ENCODE results near the gene BHLHE23.

Gene BHLHE23

DNA sequence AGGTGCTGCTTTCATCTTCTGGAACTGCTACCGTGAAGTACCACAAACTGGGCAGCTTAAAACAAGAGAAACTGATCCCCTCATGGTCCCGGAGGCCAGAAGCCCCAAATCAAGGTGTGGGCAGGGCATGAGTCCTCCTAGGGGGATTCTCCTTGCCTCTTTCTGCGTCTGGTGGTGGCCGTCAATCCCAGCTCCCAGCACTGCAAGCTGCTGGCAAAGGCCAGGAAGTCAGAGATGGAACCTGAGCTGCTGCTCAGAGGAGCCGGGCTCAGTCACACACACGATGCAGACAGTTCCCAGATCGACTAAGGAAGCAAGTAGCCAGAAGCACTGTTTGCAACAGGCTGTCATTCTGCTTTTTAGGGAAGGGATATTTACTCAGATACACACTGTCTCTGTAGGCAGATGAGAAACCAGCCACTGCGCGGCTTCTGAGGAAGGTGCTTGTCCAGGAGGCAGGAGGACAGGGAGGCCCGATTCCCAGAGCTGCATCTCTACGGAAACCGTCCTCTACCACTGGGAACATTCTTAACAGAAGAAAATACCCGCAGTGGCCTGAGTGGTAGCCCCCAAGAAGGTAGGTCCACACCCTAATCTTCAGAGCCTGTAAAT is 15.5 kb downstream of the BHLHE23 start:
- DNase-seq (ENCODE audit: low spot score), result no peak

DNA sequence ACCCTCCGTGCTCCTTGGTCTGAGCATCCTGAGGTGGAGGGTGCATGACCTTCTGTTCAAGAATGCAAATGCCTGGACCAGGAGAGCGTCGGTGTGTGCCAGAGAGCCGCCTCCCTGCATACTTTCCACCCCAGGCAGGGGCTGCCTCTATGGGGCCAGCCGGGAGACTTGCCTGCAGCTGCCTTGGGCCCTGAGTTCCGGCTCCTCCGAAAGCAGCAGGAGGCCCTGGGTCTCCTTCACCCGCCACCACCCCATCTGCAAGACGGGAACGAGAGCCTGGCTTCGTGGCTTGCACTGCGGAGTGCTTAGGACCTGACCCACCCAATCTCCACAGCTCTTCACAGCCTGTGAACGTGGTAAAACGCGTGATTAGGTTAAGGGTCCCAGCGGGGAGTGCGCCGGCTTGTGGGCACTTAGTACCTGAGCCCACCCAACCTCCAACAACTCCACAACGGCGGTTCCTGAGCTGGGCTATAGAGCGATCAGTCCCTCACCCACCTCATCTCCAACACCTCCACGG is 16.4 kb downstream of the BHLHE23 start:
- DNase-seq (ENCODE audit: low spot score), result no peak

GRCh38 chr20:62989201-62989601 is 17.6 kb downstream of the BHLHE23 start:
- DNase-seq (ENCODE audit: low spot score), result no peak

- DNase-seq (ENCODE audit: low spot score), result no peak
Observed at GRCh38 chr20:62987114-62987513, 19.6 kb downstream of the BHLHE23 start.

GRCh38 chr20:62986257-62986800 is 20.4 kb downstream of the BHLHE23 start:
- no peak for DNase-seq (ENCODE audit: low spot score)

DNA sequence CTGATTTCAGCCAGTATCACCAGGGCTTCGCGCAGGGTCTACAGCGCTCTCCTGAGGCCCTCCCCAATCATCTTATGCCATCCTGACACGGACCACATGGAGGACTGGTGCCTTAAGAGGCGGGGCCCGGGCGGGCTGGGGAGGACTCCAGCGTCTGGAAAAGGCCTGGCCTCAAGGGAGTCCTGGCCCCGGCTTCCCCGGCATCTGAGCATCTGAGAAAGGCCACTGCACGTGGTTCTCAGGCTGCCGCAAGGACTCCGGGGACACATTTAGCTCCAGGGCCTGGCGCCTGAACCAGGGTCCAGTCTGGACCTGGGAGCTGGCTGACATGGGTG is 21.4 kb downstream of the BHLHE23 start:
- DNase-seq (ENCODE audit: low spot score), result no peak

GRCh38 chr20:62984666-62985443 is 21.9 kb downstream of the BHLHE23 start:
- DNase-seq (ENCODE audit: low spot score), result peak; percentile 49

GRCh38 chr20:62983210-62983609 is 23.6 kb downstream of the BHLHE23 start:
- no peak for DNase-seq (ENCODE audit: low spot score)

DNA sequence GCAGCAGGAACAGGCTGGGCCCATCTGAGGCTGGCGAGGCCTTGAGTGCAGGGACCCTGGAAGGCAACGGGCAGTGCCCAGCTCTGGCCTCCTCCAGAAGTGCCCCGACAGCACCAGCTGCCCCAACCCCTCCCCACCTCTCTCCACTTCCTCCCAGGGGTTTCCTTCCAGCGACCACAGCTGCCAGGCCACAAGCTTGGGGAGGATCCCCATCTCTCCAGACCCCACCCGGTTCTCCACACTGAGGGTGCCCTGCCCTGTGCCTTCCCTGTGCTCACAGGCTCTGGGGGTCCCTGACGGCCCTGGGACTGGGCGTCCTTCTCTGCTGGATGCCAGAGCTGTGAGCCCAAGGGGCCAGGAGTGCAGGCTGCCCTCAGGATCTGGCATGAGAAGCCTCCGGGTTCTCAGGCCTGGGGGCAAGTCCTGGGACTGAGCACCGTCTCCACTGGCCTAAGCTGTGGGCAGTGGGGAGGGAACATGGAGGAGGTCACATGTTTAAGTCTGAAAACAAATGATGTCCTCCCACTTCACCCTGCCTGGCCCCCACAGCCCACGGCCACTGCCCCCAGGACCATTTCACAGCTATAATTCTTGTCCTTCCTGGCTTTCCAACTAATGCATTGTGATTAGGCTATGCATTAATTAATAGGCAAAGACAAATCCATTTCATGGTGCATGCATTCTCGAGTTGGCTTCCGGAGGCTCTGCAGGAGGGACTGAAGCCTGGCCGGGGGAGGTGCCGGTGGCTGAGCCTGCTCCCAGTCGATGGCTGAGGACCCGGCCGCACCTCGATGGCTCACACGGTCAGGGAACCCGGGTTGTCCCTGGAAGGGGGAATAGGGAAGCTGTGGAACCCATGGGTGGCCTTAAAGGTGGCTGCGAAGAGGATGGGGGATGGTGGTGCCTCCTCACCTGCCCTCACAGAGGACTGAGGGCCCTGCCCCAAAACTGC is 24.4 kb downstream of the BHLHE23 start:
- no peak for DNase-seq (ENCODE audit: low spot score)

DNA sequence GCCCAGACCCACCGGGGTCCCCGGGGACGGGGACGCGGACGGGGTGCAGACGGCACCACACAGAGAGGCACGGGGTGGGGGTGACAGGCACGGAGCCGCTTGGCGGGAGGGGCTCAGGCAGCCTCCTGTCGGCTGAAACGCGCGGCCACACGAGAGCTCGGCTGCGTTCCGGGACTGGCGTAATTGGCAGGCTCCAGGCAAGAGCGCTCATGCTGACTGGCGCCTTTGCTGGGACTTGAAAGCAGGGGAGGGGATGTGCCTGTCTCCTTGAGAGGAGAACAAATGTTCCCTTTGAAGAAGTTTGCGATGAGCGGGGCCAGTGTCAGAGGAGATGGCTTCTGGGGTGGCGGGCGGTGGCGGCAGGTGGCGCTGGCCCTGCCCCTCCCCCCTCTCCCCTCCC is 25.8 kb downstream of the BHLHE23 start:
- DNase-seq (ENCODE audit: low spot score), result no peak

- DNase-seq (ENCODE audit: low spot score), result no peak
Observed at GRCh38 chr20:62980380-62980960, 26.3 kb downstream of the BHLHE23 start.

- DNase-seq (ENCODE audit: low spot score), result no peak
Observed at GRCh38 chr20:62979876-62980373, 26.8 kb downstream of the BHLHE23 start.

DNA sequence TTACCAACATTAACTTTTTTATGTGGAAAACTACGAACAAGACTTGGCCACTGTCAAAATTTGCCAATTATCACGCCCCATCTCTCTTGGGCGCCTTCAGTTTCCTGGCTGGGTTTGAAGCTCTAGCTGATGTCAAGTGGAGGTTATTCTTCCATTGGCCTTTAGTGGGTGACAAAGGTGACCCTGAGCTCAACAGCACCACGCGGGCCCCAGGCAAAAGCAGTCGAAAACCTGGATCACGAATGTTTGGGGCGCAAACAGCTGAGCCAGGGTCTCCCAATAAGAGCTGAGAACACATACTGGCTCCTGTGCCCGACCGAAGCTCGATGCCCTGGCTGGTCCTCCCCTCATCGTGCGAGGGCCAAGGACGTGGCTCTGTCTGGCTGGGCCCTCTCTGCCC is 27.5 kb downstream of the BHLHE23 start:
- DNase-seq (ENCODE audit: low spot score), result no peak

- DNase-seq (ENCODE audit: low spot score), result no peak
Observed at GRCh38 chr20:62978561-62978943, 28.2 kb downstream of the BHLHE23 start.

DNA sequence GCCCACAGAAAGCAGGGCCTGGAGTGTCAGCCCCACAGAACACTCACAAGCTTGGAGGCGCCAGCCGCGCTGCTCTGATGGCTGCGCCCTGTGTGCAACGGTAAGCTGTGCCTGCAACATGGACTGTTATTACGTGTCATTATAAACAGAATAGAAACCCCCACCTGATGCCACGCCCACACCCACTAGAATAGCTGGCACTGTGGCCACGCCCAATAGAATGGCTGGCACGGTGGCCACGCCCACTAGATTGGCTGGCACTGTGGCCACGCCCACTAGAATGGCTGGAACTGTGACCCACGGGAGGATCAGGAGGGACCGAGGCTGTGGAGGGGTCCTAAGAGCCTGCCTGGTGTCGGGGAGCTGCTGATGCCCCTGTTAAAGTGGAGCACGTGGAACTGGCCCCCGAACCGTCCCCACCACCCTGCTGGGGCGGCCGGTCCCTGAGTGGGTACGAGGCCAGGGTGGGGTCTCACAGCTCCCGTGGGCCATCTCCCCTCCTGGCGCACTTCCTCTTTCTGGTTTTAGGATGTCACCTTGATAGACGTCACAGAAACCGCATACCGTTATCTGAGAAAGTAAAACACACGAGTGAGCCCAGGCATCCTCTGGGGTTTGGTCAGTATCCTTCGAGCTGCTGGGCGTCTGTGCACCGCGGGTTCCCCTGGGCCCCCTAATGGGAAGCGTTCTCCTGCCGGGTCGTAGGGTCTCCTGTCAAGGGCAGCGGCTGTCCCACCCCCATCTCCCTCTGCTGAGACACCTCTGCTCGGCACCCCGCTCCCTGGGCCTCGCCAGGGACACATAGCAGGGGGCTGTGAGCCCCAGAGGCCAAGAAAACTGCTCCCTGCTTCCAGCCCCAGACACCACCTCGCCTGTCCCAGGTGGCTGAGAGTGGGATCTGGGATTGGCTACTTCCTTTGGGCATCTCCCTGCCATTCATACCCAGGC is 28.9 kb downstream of the BHLHE23 start:
- no peak for DNase-seq (ENCODE audit: low spot score)

DNA sequence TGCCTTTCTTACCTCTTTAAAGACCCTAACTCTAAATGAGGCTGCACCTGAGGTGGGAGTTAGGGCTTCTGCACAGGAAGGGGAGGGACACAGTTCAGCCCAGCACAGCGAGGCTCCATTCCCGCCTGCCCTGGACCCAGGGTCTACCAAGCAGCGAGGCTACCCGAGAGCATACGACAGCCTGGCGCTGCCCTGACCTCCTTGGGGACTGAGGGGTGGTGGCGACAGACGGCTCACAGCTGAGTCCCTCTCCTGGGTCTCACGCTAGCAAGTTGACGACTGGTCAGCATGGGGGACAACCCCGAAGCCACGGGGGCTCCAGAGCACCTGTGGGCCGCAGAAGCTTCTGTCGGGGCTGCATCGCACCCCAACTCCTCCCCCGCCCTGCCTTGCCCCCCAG is 29.9 kb downstream of the BHLHE23 start:
- no peak for DNase-seq (ENCODE audit: low spot score)

DNA sequence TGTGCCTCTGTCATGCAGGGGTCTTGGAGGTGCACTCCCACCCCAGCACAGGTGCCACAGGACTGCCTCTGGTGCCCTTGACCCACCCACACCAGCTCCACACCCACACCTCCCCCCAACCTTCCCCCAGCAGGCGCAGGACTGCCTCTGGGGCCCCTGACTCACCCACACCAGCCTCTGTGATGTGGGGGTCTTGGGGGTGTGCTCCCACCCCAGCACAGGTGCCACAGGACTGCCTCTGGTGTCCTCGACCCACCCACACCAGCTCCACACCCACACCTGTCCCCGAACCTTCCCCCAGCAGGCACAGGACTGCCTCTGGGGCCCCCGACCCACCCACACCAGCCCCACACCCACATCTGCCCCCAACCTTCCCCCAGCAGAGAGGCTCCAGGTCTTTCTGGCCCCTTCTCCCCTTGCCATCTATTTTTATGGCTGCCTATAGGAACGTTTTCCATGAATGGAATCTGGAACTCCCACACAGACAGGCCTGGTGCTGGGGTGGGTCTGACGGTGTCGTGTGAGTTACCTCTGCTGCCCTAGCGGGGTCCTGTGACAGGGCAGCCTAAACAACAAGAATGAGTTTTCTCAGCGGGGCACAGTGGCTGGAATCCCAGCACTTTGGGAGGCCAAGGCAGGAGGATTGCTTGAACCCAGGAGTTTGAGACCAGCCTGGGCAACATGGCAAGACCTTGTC is 30.8 kb downstream of the BHLHE23 start:
- DNase-seq (ENCODE audit: low spot score), result no peak

- no peak for DNase-seq (ENCODE audit: low spot score)
Observed at GRCh38 chr20:62975251-62975760, 31.5 kb downstream of the BHLHE23 start.

GRCh38 chr20:62972845-62973745 is 33.7 kb downstream of the BHLHE23 start:
- DNase-seq (ENCODE audit: low spot score), result no peak
